ENCODE data around the gene CDH13.

GRCh38 chr16:82643936-82644630 is 17.3 kb downstream of the CDH13 start:
- TF ChIP-seq CTCF (IDR thresholded peaks at IDR 0.05 in 2 of 3, conservative IDR thresholded peaks at IDR 0.05 in 1 of 3; ENCODE audit: insufficient read depth in 2 of 3, low read depth in 1 of 3, low read length in 3 of 3) (no peak), SRSF9 (IDR thresholded peaks at IDR 0.05; ENCODE audit: borderline replicate concordance, low read depth, low read length) (no peak), FOXA1 (IDR thresholded peaks at IDR 0.05; ENCODE audit: borderline replicate concordance) (no peak), ZBTB34 (CRISPR knock-in tag; IDR thresholded peaks at IDR 0.05) (no peak), YY1 (IDR thresholded peaks at IDR 0.05; ENCODE audit: borderline replicate concordance in 1 of 3, control insufficient read depth in 1 of 3, extremely low read depth in 1 of 3, insufficient read depth in 3 of 3, insufficient read length in 1 of 3, insufficient replicate concordance in 2 of 3, low read depth in 1 of 3, low read length in 2 of 3) (no peak), POLR2AphosphoS5 (IDR thresholded peaks at IDR 0.05; ENCODE audit: control insufficient read depth, insufficient read depth, low read depth, low read length) (no peak), BHLHE40 (IDR thresholded peaks at IDR 0.05; ENCODE audit: low read length) (no peak), CAMTA2 (CRISPR knock-in tag; conservative IDR thresholded peaks at IDR 0.05) (no peak)
- TF ChIP-seq, protein P1, sequence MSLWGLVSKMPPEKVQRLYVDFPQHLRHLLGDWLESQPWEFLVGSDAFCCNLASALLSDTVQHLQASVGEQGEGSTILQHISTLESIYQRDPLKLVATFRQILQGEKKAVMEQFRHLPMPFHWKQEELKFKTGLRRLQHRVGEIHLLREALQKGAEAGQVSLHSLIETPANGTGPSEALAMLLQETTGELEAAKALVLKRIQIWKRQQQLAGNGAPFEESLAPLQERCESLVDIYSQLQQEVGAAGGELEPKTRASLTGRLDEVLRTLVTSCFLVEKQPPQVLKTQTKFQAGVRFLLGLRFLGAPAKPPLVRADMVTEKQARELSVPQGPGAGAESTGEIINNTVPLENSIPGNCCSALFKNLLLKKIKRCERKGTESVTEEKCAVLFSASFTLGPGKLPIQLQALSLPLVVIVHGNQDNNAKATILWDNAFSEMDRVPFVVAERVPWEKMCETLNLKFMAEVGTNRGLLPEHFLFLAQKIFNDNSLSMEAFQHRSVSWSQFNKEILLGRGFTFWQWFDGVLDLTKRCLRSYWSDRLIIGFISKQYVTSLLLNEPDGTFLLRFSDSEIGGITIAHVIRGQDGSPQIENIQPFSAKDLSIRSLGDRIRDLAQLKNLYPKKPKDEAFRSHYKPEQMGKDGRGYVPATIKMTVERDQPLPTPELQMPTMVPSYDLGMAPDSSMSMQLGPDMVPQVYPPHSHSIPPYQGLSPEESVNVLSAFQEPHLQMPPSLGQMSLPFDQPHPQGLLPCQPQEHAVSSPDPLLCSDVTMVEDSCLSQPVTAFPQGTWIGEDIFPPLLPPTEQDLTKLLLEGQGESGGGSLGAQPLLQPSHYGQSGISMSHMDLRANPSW (CRISPR knock-in tag; IDR thresholded peaks at IDR 0.05): no peak

All from K562 (cell line).